Measurements from ENCODE around the gene ACLY.

- TF ChIP-seq POLR2A (IDR thresholded peaks at IDR 0.05) (no peak), CTCF (IDR thresholded peaks at IDR 0.05) (no peak)
These were observed 7.3 kb upstream of the ACLY start for GRCh38 chr17:41925991-41926590.
